NB4 (cell line): ENCODE results near the gene GMPS.

Experiments
- DNase-seq: peaks from one replicate; pipeline ENCODE4 v3.0.0; 2010; ENCODE audit warnings: low read depth
- H3K4me3 ChIP-seq: one replicate; pipeline ENCODE4 v1.5.1; 2011; ENCODE audit warnings: mild to moderate bottlenecking, low read depth, low read length, moderate library complexity
- MAX ChIP-seq: IDR thresholded peaks from 2 replicates; pipeline ENCODE4 v1.6.1; 2011; ENCODE audit warnings: low read depth, low read length
- MYC ChIP-seq: IDR thresholded peaks from 2 replicates; pipeline ENCODE4 v1.6.1; 2011; ENCODE audit warnings: low read depth, low read length
- POLR2A ChIP-seq: IDR thresholded peaks from 2 replicates; pipeline ENCODE4 v1.6.1; 2011; ENCODE audit warnings: mild to moderate bottlenecking; ENCODE audit not compliant: insufficient read length; ENCODE audit errors: extremely low read depth
- TF ChIP-seq, protein P1 (sequence below): IDR thresholded peaks from one replicate; pipeline ENCODE4 v1.5.1; 2012; ENCODE audit warnings: low read depth, low read length

The GMPS gene

GRCh38 chr3:155979746-155980145 lies 109.3 kb downstream of the GMPS start:
- TF ChIP-seq MYC (no peak), MAX (no peak), POLR2A (no peak)
- TF ChIP-seq, protein P1, sequence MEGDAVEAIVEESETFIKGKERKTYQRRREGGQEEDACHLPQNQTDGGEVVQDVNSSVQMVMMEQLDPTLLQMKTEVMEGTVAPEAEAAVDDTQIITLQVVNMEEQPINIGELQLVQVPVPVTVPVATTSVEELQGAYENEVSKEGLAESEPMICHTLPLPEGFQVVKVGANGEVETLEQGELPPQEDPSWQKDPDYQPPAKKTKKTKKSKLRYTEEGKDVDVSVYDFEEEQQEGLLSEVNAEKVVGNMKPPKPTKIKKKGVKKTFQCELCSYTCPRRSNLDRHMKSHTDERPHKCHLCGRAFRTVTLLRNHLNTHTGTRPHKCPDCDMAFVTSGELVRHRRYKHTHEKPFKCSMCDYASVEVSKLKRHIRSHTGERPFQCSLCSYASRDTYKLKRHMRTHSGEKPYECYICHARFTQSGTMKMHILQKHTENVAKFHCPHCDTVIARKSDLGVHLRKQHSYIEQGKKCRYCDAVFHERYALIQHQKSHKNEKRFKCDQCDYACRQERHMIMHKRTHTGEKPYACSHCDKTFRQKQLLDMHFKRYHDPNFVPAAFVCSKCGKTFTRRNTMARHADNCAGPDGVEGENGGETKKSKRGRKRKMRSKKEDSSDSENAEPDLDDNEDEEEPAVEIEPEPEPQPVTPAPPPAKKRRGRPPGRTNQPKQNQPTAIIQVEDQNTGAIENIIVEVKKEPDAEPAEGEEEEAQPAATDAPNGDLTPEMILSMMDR = no peak
- no peak overlapping the region for H3K4me3 ChIP-seq
- DNase-seq = no peak

- no peak for DNase-seq
- TF ChIP-seq MAX (no peak), MYC (no peak), POLR2A (no peak)
- TF ChIP-seq, protein P1 = no peak
- no peak overlapping the region for H3K4me3 ChIP-seq
Observed at GRCh38 chr3:155981669-155982068, 111.2 kb downstream of the GMPS start.

DNA sequence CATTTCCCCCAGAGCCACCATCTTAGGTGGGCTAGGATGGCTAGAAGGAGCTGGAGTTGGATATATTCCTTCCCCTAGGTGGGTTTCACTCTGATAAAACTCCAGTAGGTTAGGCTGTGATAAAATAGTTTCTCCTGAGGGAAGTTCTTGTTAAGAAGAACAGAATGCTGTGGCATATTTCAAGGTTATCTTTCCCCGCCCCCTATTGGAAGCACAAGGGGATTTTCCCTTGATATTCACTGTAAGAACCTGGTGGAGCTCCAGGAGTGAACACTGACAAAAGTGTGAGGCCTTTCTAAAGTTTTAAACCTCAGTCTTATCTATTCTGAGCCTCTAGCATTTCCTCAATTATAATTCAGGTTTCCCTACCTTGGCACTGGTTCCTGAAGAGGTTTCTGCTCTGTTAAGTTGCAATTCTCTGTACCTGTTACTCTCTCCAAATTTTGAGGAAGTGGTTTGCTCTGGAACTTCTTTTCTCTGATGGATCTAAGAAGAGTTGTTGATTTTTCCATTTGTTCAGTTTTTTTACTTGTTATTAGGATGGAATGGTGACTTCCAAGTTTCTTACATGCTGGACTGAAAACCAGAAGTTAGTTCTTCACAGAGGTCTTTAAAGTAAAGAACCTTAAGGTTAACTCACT lies 113.5 kb downstream of the GMPS start:
- no peak overlapping the region for H3K4me3 ChIP-seq
- TF ChIP-seq MYC (no peak), MAX (no peak), POLR2A (no peak)
- TF ChIP-seq, protein P1 = no peak
- no peak for DNase-seq

DNA sequence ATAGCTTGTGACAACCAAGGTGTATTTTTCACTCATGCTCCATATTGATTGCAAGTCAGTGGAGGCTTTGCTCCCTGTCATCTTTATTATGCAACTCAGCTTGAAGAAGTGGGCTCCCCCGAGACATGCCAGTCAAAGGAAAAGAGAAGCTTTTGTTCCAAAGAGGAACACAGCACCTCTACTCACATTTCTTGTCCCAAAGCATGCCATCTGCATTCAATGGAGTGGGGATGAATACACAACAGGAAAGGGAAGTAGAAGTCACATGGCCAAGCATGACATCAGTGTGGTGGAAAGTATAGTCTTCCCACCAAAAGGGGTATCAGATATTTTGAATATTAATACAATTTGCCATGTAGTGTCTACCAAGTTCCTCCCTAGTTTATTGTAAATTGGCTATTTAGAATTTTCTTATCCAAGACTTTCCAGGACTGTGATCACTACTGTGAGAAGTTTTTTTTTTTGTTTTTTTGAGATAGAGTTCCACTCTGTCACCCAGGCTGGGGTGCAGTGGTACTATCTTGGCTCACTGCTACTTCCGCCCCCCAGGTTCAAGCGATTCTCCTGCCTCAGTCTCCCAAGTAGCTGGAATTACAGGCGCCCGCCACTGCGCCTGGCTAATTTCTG lies 114.5 kb downstream of the GMPS start:
- peak; percentile 62 for DNase-seq
- TF ChIP-seq MYC (no peak), MAX (peak; percentile 47; the same call in 1 of the 2 replicates), POLR2A (no peak)
- TF ChIP-seq, protein P1 = no peak
- H3K4me3 ChIP-seq = no peak overlapping the region

- no peak for DNase-seq
- TF ChIP-seq, protein P1 = no peak
- TF ChIP-seq MYC (no peak), POLR2A (no peak), MAX (no peak)
- H3K4me3 ChIP-seq = no peak overlapping the region
Observed at GRCh38 chr3:155989536-155989935, 119.1 kb downstream of the GMPS start.
